RWPE2 (cell line): ENCODE measurements around the gene LRP11.

Experiments used
- ATAC-seq: fragments of 200-7000 bp; cut with Tn5 transposase; 3 replicates; pipeline ENCODE4 v1.9.1; 2021; ENCODE audit warnings: low read depth
- DNase-seq: peaks from one replicate; pipeline ENCODE4 v3.0.0-alpha.2; 2020; ENCODE audit warnings: low spot score
- H3K27ac ChIP-seq: fragments of 450-650 bp; 2 replicates; pipeline ENCODE4 v1.5.1; 2017; ENCODE audit warnings: mild to moderate bottlenecking; ENCODE audit not compliant: poor library complexity, severe bottlenecking
- H3K27me3 ChIP-seq: fragments of 250-450 bp; sonication (Bioruptor Pico); 2 replicates; pipeline ENCODE4 v1.5.1; 2021; ENCODE audit warnings: mild to moderate bottlenecking, moderate library complexity; ENCODE audit not compliant: insufficient read depth, poor library complexity, severe bottlenecking
- H3K36me3 ChIP-seq: fragments of 250-450 bp; sonication (Bioruptor Pico); 2 replicates; pipeline ENCODE4 v1.5.1; 2020; ENCODE audit warnings: low read depth, mild to moderate bottlenecking, moderate library complexity
- H3K4me1 ChIP-seq: fragments of 250-450 bp; sonication (Bioruptor Pico); 2 replicates; pipeline ENCODE4 v1.5.1; 2021; ENCODE audit warnings: mild to moderate bottlenecking, moderate library complexity; ENCODE audit not compliant: insufficient read depth, poor library complexity, severe bottlenecking
- H3K4me3 ChIP-seq: fragments of 250-450 bp; sonication (Bioruptor Pico); 2 replicates; pipeline ENCODE4 v1.5.1; 2021; ENCODE audit warnings: mild to moderate bottlenecking, moderate library complexity; ENCODE audit not compliant: severe bottlenecking
- H3K9me3 ChIP-seq: fragments of 250-450 bp; sonication (Bioruptor Pico); 2 replicates; pipeline ENCODE4 v1.5.1; 2021; ENCODE audit warnings: mild to moderate bottlenecking, moderate library complexity; ENCODE audit not compliant: severe bottlenecking
- CTCF ChIP-seq: fragments of 450-650 bp; IDR thresholded peaks from one replicate; pipeline ENCODE4 v1.5.1; 2017; ENCODE audit warnings: mild to moderate bottlenecking, moderate library complexity; ENCODE audit not compliant: poor library complexity, severe bottlenecking

LRP11 gene

GRCh38 chr6:149860834-149861602 lies 3.1 kb downstream of the LRP11 start:
- H3K4me1 ChIP-seq = peaks cover 56% of the 10 kb centered on the region
- DNase-seq (no peak), ATAC-seq (no peak)
- peak; percentile 19 for TF ChIP-seq CTCF
- H3K27ac ChIP-seq = peak overlapping the region; percentile 99
- H3K27me3 ChIP-seq = no peaks in the 10 kb centered on the region
- no peaks in the 10 kb centered on the region for H3K9me3 ChIP-seq
- peaks cover 10% of the 10 kb centered on the region for H3K36me3 ChIP-seq
- no peak overlapping the region for H3K4me3 ChIP-seq

- peaks cover 10% of the 10 kb centered on the region for H3K36me3 ChIP-seq
- TF ChIP-seq CTCF = no peak
- no peaks in the 10 kb centered on the region for H3K27me3 ChIP-seq
- H3K4me1 ChIP-seq = peaks cover 62% of the 10 kb centered on the region
- H3K27ac ChIP-seq = peak overlapping the region; percentile 99
- ATAC-seq (no peak), DNase-seq (no peak)
- H3K4me3 ChIP-seq = no peak overlapping the region
- no peaks in the 10 kb centered on the region for H3K9me3 ChIP-seq
Measured at GRCh38 chr6:149860513-149860833, 3.7 kb downstream of the LRP11 start.

- Histone ChIP-seq H3K27ac (peak overlapping the region; percentile 99), H3K36me3 (peaks cover 10% of the 10 kb centered on the region), H3K9me3 (no peaks in the 10 kb centered on the region), H3K27me3 (no peaks in the 10 kb centered on the region), H3K4me1 (peaks cover 65% of the 10 kb centered on the region), H3K4me3 (no peak overlapping the region)
- no peak for TF ChIP-seq CTCF
- DNase-seq = no peak
- no peak for ATAC-seq
Measured at GRCh38 chr6:149859938-149860337, 4.2 kb downstream of the LRP11 start.

GRCh38 chr6:149859368-149859767 lies 4.8 kb downstream of the LRP11 start:
- DNase-seq (no peak), ATAC-seq (peak; percentile 7; the same call in 2 of the 3 replicates)
- Histone ChIP-seq H3K4me3 (no peak overlapping the region), H3K4me1 (peaks cover 67% of the 10 kb centered on the region), H3K27me3 (no peaks in the 10 kb centered on the region), H3K36me3 (peaks cover 10% of the 10 kb centered on the region), H3K9me3 (no peaks in the 10 kb centered on the region), H3K27ac (peak overlapping the region; percentile 99)
- no peak for TF ChIP-seq CTCF

GRCh38 chr6:149857541-149857940 lies 6.6 kb downstream of the LRP11 start:
- no peak for DNase-seq
- no peaks in the 10 kb centered on the region for H3K27me3 ChIP-seq
- H3K36me3 ChIP-seq = peaks cover 17% of the 10 kb centered on the region
- no peaks in the 10 kb centered on the region for H3K9me3 ChIP-seq
- no peak for TF ChIP-seq CTCF
- ATAC-seq = no peak
- peak overlapping the region; percentile 99 for H3K27ac ChIP-seq
- H3K4me3 ChIP-seq = no peak overlapping the region
- H3K4me1 ChIP-seq = peaks cover 80% of the 10 kb centered on the region
